ENCODE measurements around the gene SOCS7.

- no peak for TF ChIP-seq POLR2A (IDR thresholded peaks at IDR 0.05; ENCODE audit: low read depth, low read length)
- TF ChIP-seq, protein P1, sequence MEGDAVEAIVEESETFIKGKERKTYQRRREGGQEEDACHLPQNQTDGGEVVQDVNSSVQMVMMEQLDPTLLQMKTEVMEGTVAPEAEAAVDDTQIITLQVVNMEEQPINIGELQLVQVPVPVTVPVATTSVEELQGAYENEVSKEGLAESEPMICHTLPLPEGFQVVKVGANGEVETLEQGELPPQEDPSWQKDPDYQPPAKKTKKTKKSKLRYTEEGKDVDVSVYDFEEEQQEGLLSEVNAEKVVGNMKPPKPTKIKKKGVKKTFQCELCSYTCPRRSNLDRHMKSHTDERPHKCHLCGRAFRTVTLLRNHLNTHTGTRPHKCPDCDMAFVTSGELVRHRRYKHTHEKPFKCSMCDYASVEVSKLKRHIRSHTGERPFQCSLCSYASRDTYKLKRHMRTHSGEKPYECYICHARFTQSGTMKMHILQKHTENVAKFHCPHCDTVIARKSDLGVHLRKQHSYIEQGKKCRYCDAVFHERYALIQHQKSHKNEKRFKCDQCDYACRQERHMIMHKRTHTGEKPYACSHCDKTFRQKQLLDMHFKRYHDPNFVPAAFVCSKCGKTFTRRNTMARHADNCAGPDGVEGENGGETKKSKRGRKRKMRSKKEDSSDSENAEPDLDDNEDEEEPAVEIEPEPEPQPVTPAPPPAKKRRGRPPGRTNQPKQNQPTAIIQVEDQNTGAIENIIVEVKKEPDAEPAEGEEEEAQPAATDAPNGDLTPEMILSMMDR (conservative IDR thresholded peaks at IDR 0.05; ENCODE audit: low read depth, low read length) = no peak
- TF ChIP-seq, protein P2, sequence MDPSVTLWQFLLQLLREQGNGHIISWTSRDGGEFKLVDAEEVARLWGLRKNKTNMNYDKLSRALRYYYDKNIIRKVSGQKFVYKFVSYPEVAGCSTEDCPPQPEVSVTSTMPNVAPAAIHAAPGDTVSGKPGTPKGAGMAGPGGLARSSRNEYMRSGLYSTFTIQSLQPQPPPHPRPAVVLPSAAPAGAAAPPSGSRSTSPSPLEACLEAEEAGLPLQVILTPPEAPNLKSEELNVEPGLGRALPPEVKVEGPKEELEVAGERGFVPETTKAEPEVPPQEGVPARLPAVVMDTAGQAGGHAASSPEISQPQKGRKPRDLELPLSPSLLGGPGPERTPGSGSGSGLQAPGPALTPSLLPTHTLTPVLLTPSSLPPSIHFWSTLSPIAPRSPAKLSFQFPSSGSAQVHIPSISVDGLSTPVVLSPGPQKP (IDR thresholded peaks at IDR 0.05; ENCODE audit: borderline replicate concordance, low read depth, low read length) = no peak
- no peak for TF ChIP-seq MAZ (IDR thresholded peaks at IDR 0.05; ENCODE audit: borderline replicate concordance, low read depth, low read length)
- TF ChIP-seq RAD21 (IDR thresholded peaks at IDR 0.05; ENCODE audit: low read length) = no peak
- TF ChIP-seq SMC3 (IDR thresholded peaks at IDR 0.05; ENCODE audit: low read depth, low read length) = no peak
- TF ChIP-seq CEBPB (IDR thresholded peaks at IDR 0.05; ENCODE audit: low read depth, low read length) = no peak
- TF ChIP-seq, protein P3, sequence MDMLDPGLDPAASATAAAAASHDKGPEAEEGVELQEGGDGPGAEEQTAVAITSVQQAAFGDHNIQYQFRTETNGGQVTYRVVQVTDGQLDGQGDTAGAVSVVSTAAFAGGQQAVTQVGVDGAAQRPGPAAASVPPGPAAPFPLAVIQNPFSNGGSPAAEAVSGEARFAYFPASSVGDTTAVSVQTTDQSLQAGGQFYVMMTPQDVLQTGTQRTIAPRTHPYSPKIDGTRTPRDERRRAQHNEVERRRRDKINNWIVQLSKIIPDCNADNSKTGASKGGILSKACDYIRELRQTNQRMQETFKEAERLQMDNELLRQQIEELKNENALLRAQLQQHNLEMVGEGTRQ (IDR thresholded peaks at IDR 0.05; ENCODE audit: low read depth, low read length) = no peak
- TF ChIP-seq NFE2L2 (IDR thresholded peaks at IDR 0.05; ENCODE audit: low read depth, low read length) = no peak
- TF ChIP-seq RCOR1 (IDR thresholded peaks at IDR 0.05; ENCODE audit: insufficient replicate concordance, low read length) = no peak
- TF ChIP-seq FOS (IDR thresholded peaks at IDR 0.05; ENCODE audit: low read depth, low read length) = no peak
- TF ChIP-seq CHD1 (IDR thresholded peaks at IDR 0.05; ENCODE audit: low read depth, low read length) = no peak
Measured at GRCh38 chr17:38434178-38434665, 82.6 kb downstream of the SOCS7 start.
